DMS153 (cell line): Measurements from ENCODE around the gene DNAJC30.
"Not testable (repeated sequence)": the region's sequence is repeated elsewhere in the genome, so short reads cannot be mapped to it uniquely, and the experiment has no call there.

Source experiments
- DNase-seq: peaks from one replicate; lab custom pipeline; 2025; lab: John Stamatoyannopoulos, UW

DNAJC30 gene

GRCh38 chr7:73683056-73683787 is at the start of gene DNAJC30, which contains the start of gene BUD23:
Gene DNAJC30 (minus strand): TSS chr7:73683453. CDS start chr7:73683423, 30 bp downstream.
Gene BUD23 (plus strand): TSS chr7:73683597. CDS start chr7:73683626, 29 bp downstream.
- DNase-seq = peak; percentile 89

- no peak for DNase-seq
Measured at GRCh38 chr7:73732397-73732796, 49.1 kb upstream of the DNAJC30 start.

- DNase-seq = no peak
Measured at GRCh38 chr7:73730485-73730884, 47.2 kb upstream of the DNAJC30 start.

- DNase-seq = no peak
Measured at GRCh38 chr7:73728551-73728950, 45.3 kb upstream of the DNAJC30 start.

GRCh38 chr7:73727952-73728351 is 44.7 kb upstream of the DNAJC30 start:
- no peak for DNase-seq

- DNase-seq = no peak
Measured at GRCh38 chr7:73726083-73726466, 42.8 kb upstream of the DNAJC30 start.

- DNase-seq = no peak
Measured at GRCh38 chr7:73723813-73724212, 40.6 kb upstream of the DNAJC30 start.

GRCh38 chr7:73722785-73723184 is 39.5 kb upstream of the DNAJC30 start:
- no peak for DNase-seq

GRCh38 chr7:73722182-73722581 is 38.9 kb upstream of the DNAJC30 start:
- DNase-seq = not testable (repeated sequence)

GRCh38 chr7:73721377-73721817 is 38.1 kb upstream of the DNAJC30 start:
- DNase-seq = peak; percentile 15

GRCh38 chr7:73720443-73720842 is 37.2 kb upstream of the DNAJC30 start:
- not testable (repeated sequence) for DNase-seq

GRCh38 chr7:73719806-73720169 is 36.5 kb upstream of the DNAJC30 start:
- DNase-seq = no peak

GRCh38 chr7:73718905-73719805 is 35.9 kb upstream of the DNAJC30 start, which contains the start of gene STX1A:
Gene STX1A (minus strand): TSS chr7:73719669. CDS start chr7:73719631, 38 bp downstream.
- no peak for DNase-seq

- no peak for DNase-seq
Measured at GRCh38 chr7:73718438-73718881, 35.2 kb upstream of the DNAJC30 start.

- DNase-seq = no peak
Measured at GRCh38 chr7:73717991-73718405, 34.7 kb upstream of the DNAJC30 start.

GRCh38 chr7:73717025-73717807 is 34.0 kb upstream of the DNAJC30 start:
- no peak for DNase-seq

GRCh38 chr7:73716318-73716890 is 33.2 kb upstream of the DNAJC30 start:
- DNase-seq = no peak

GRCh38 chr7:73715648-73716317 is 32.5 kb upstream of the DNAJC30 start:
- DNase-seq = peak; percentile 92

GRCh38 chr7:73713319-73713718 is 30.1 kb upstream of the DNAJC30 start:
- not testable (repeated sequence) for DNase-seq

GRCh38 chr7:73712773-73713172 is 29.5 kb upstream of the DNAJC30 start:
- DNase-seq = no peak

- no peak for DNase-seq
Measured at GRCh38 chr7:73708961-73709549, 25.8 kb upstream of the DNAJC30 start.
